HEK293 (cell line): Measurements from ENCODE around the gene CDC14C.

ENCODE experiments used
- CTCF ChIA-PET: fragments of 350-600 bp; formaldehyde crosslinking; extraction: SDS; loops from one replicate; lab custom pipeline; 2021; ENCODE audit warnings: antibody characterized with exemption; lab: Yijun Ruan, JAX
- POLR2A ChIA-PET: fragments of 300-600 bp; formaldehyde crosslinking; extraction: SDS; loops from one replicate; lab custom pipeline; 2020; ENCODE audit warnings: antibody characterized with exemption, inconsistent platforms; lab: Yijun Ruan, JAX
- H3K27ac ChIP-seq: fragments of 200-500 bp; sonication (Bioruptor generic); 2 replicates; pipeline ENCODE4 v1.5.1; 2014; ENCODE audit warnings: low read depth, low read length, control low read depth, inconsistent platforms; ENCODE audit errors: extremely low read depth
- H3K36me3 ChIP-seq, 2 experiments: fragments of 200-500 bp in 1 of 2; sonication (Bioruptor generic) in 1 of 2; 1 replicate in 1 of 2; 2 replicates in 1 of 2; pipeline ENCODE4 v1.5.1; 2014 to 2017; ENCODE audit warnings: inconsistent platforms in 2 of 2, low read length in 2 of 2; ENCODE audit not compliant: control insufficient read depth in 2 of 2, insufficient read depth in 1 of 2
- H3K4me1 ChIP-seq: fragments of 200-500 bp; sonication (Bioruptor generic); 2 replicates; pipeline ENCODE4 v1.5.1; 2014; ENCODE audit warnings: mild to moderate bottlenecking, low read length, inconsistent platforms; ENCODE audit not compliant: control insufficient read depth, insufficient read depth
- H3K4me3 ChIP-seq: 2 replicates; pipeline ENCODE4 v1.5.1; 2011; ENCODE audit warnings: low read depth, mild to moderate bottlenecking, control low read depth, low read length, moderate library complexity
- H3K9me3 ChIP-seq: fragments of 200-500 bp; sonication (Bioruptor generic); 2 replicates; pipeline ENCODE4 v1.5.1; 2014; ENCODE audit warnings: low read depth, low read length, inconsistent platforms; ENCODE audit not compliant: control insufficient read depth, insufficient read depth
- MEIS1 ChIP-seq: sonication (generic); formaldehyde crosslinking; IDR thresholded peaks from 2 replicates; pipeline ENCODE4 v1.8.1; 2022; ENCODE audit warnings: missing genetic modification reagents, mild to moderate bottlenecking, borderline replicate concordance
- OSR2 ChIP-seq: fragments of 450-650 bp; formaldehyde crosslinking; IDR thresholded peaks from 2 replicates; pipeline ENCODE4 v1.5.1; 2016; ENCODE audit warnings: missing biosample characterization, missing genetic modification characterization
- PRDM6 ChIP-seq: fragments of 450-650 bp; formaldehyde crosslinking; IDR thresholded peaks from 2 replicates; pipeline ENCODE4 v1.5.1; 2017; ENCODE audit warnings: missing biosample characterization, missing genetic modification characterization
- SP7 ChIP-seq: fragments of 450-650 bp; formaldehyde crosslinking; IDR thresholded peaks from 2 replicates; pipeline ENCODE4 v1.5.1; 2016; ENCODE audit warnings: missing biosample characterization, missing genetic modification characterization
- ZBTB8A ChIP-seq: fragments of 450-650 bp; formaldehyde crosslinking; IDR thresholded peaks from 2 replicates; pipeline ENCODE4 v1.5.1; 2016; ENCODE audit warnings: missing biosample characterization, missing genetic modification characterization
- ZFHX2 ChIP-seq: fragments of 450-650 bp; formaldehyde crosslinking; conservative IDR thresholded peaks from 2 replicates; pipeline ENCODE4 v1.5.1; 2016; ENCODE audit warnings: missing biosample characterization, missing genetic modification characterization
- ZFP3 ChIP-seq: fragments of 450-650 bp; formaldehyde crosslinking; IDR thresholded peaks from 2 replicates; pipeline ENCODE4 v1.5.1; 2016; ENCODE audit warnings: low read depth, missing biosample characterization, missing genetic modification characterization
- ZNF202 ChIP-seq: fragments of 450-650 bp; formaldehyde crosslinking; IDR thresholded peaks from 2 replicates; pipeline ENCODE4 v1.5.1; 2016; ENCODE audit warnings: missing biosample characterization, missing genetic modification characterization, borderline replicate concordance
- ZNF274 ChIP-seq, 2 experiments: fragments of 200-500 bp in 1 of 2; fragments of 450-650 bp in 1 of 2; sonication (Bioruptor generic) in 1 of 2; formaldehyde crosslinking in 1 of 2; IDR thresholded peaks; 2 replicates each; pipeline versions ENCODE4 v1.5.1 to v1.6.1; 2014 to 2016; ENCODE audit warnings: borderline replicate concordance in 1 of 2, inconsistent platforms in 1 of 2, low read length in 1 of 2, missing biosample characterization in 1 of 2, missing genetic modification characterization in 1 of 2
- ZNF280C ChIP-seq: fragments of 450-650 bp; formaldehyde crosslinking; IDR thresholded peaks from 2 replicates; pipeline ENCODE4 v1.5.1; 2016; ENCODE audit warnings: missing biosample characterization, missing genetic modification characterization
- ZNF311 ChIP-seq: fragments of 450-650 bp; formaldehyde crosslinking; IDR thresholded peaks from 2 replicates; pipeline ENCODE4 v1.5.1; 2017; ENCODE audit warnings: missing biosample characterization, missing genetic modification characterization, borderline replicate concordance
- ZNF341 ChIP-seq: fragments of 450-650 bp; formaldehyde crosslinking; IDR thresholded peaks from 2 replicates; pipeline ENCODE4; 2016; ENCODE audit warnings: low read depth, missing biosample characterization, missing genetic modification characterization
- ZNF366 ChIP-seq: fragments of 450-650 bp; formaldehyde crosslinking; conservative IDR thresholded peaks from 2 replicates; pipeline ENCODE4 v1.5.1; 2016; ENCODE audit warnings: missing biosample characterization, missing genetic modification characterization
- ZNF37A ChIP-seq: fragments of 450-650 bp; IDR thresholded peaks from 2 replicates; pipeline ENCODE4 v1.5.1; 2018; ENCODE audit warnings: missing biosample characterization, missing genetic modification characterization
- ZNF391 ChIP-seq: fragments of 450-650 bp; formaldehyde crosslinking; IDR thresholded peaks from 2 replicates; pipeline ENCODE4 v1.5.1; 2016; ENCODE audit warnings: low read depth, missing biosample characterization, missing genetic modification characterization, borderline replicate concordance
- ZNF473 ChIP-seq: fragments of 450-650 bp; formaldehyde crosslinking; IDR thresholded peaks from 2 replicates; pipeline ENCODE4 v1.5.1; 2017; ENCODE audit warnings: missing biosample characterization, missing genetic modification characterization
- ZNF561 ChIP-seq: fragments of 450-650 bp; IDR thresholded peaks from 2 replicates; pipeline ENCODE4 v1.5.1; 2018; ENCODE audit warnings: missing biosample characterization, missing genetic modification characterization, borderline replicate concordance
- ZNF571 ChIP-seq: fragments of 450-650 bp; formaldehyde crosslinking; IDR thresholded peaks from 2 replicates; pipeline ENCODE4 v1.5.0; 2017; ENCODE audit warnings: missing biosample characterization, missing genetic modification characterization
- ZNF600 ChIP-seq: fragments of 450-650 bp; formaldehyde crosslinking; IDR thresholded peaks from 2 replicates; pipeline ENCODE4 v1.5.1; 2016; ENCODE audit warnings: missing biosample characterization, missing genetic modification characterization
- ZNF621 ChIP-seq: fragments of 450-650 bp; formaldehyde crosslinking; IDR thresholded peaks from 2 replicates; pipeline ENCODE4 v1.5.1; 2017; ENCODE audit warnings: missing biosample characterization, missing genetic modification characterization
- ZNF645 ChIP-seq: fragments of 450-650 bp; formaldehyde crosslinking; IDR thresholded peaks from 2 replicates; pipeline ENCODE4; 2016; ENCODE audit warnings: missing biosample characterization, missing genetic modification characterization

CDC14C gene

GRCh38 chr7:48962821-48963505, 38.6 kb downstream of the CDC14C start (continued):
- TF ChIP-seq ZNF473 (tag by site-specific recombination), result no peak
- no peak for TF ChIP-seq ZFP3 (tag by site-specific recombination)
- no peak for TF ChIP-seq ZNF341 (tag by site-specific recombination)
- no peak for TF ChIP-seq ZNF280C (tag by site-specific recombination)
- no peak for TF ChIP-seq ZBTB8A (tag by site-specific recombination)

GRCh38 chr7:48964074-48964473, 39.7 kb downstream of the CDC14C start:
- Histone ChIP-seq H3K9me3 (no peaks in the 10 kb centered on the region; the same call in 1 of the 2 replicates), H3K36me3 (no peaks in the 10 kb centered on the region), H3K27ac (no peak overlapping the region), H3K4me1 (no peaks in the 10 kb centered on the region), H3K4me3 (no peak overlapping the region)
- TF ChIP-seq ZNF202 (tag by site-specific recombination) (no peak), SP7 (tag by site-specific recombination) (no peak)
- POLR2A ChIA-PET, result no interaction called here
- CTCF ChIA-PET, result no interaction called here

GRCh38 chr7:48971173-48971572, 46.8 kb downstream of the CDC14C start:
- Histone ChIP-seq H3K4me1 (no peaks in the 10 kb centered on the region), H3K9me3 (no peaks in the 10 kb centered on the region), H3K27ac (no peak overlapping the region), H3K4me3 (no peak overlapping the region), H3K36me3 (no peaks in the 10 kb centered on the region)
- TF ChIP-seq ZFHX2 (tag by site-specific recombination) (no peak), SP7 (tag by site-specific recombination) (no peak), ZNF37A (tag by site-specific recombination) (no peak), ZNF366 (tag by site-specific recombination) (no peak), ZNF645 (tag by site-specific recombination) (no peak), ZNF391 (tag by site-specific recombination) (no peak), OSR2 (no peak), ZNF311 (tag by site-specific recombination) (no peak)
- CTCF ChIA-PET, result no interaction called here
- POLR2A ChIA-PET, result no interaction called here

GRCh38 chr7:48976253-48976652, 51.9 kb downstream of the CDC14C start:
- H3K36me3 ChIP-seq, result no peaks in the 10 kb centered on the region
- no peaks in the 10 kb centered on the region for H3K4me1 ChIP-seq
- ChIA-PET CTCF (no interaction called here), POLR2A (no interaction called here)
- H3K4me3 ChIP-seq, result no peak overlapping the region
- no peak for TF ChIP-seq ZNF274 (IDR thresholded peaks at IDR 0.05; ENCODE audit: low read length)
- no peak for TF ChIP-seq ZNF274 (tag by site-specific recombination; IDR thresholded peaks at IDR 0.05; ENCODE audit: borderline replicate concordance)
- TF ChIP-seq ZNF600 (tag by site-specific recombination), result no peak
- no peak for TF ChIP-seq MEIS1 (CRISPR knock-in tag)
- no peak for TF ChIP-seq ZNF571
- no peak for TF ChIP-seq ZNF280C (tag by site-specific recombination)
- no peak for TF ChIP-seq ZNF621 (tag by site-specific recombination)
- TF ChIP-seq ZNF561, result no peak
- no peak for TF ChIP-seq PRDM6 (tag by site-specific recombination)
- H3K9me3 ChIP-seq, result no peaks in the 10 kb centered on the region
- H3K27ac ChIP-seq, result no peak overlapping the region
